HG02571 (cell line): ENCODE measurements around the gene ATXN7.

Experiments used
- ATAC-seq: cut with Tn5 transposase; IDR thresholded peaks from one replicate; pipeline ENCODE4 v1.9.1; 2021; ENCODE audit warnings: mild to moderate bottlenecking, moderate library complexity; ENCODE audit not compliant: unreplicated experiment

Gene ATXN7

DNA sequence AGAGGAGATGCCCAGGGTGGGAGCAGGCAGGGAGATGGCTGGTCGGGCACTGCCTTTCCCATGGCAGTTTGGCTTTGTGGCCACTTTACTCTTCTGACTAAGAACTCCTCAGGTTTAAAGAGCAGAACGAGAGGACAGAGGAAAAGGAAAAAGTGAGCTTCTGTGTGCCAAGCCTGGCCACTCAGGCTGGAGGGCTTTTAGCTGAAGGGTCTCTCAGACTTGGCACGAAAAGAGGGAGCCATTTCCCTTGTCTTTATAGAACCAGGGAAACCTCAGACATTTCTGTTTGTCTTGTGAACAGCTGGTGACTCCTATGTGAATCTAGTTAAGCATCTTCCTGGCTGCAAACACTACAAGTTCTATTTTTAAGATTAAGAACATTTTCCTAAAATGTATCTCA is 182.9 kb downstream of the ATXN7 start:
- ATAC-seq = no peak

DNA sequence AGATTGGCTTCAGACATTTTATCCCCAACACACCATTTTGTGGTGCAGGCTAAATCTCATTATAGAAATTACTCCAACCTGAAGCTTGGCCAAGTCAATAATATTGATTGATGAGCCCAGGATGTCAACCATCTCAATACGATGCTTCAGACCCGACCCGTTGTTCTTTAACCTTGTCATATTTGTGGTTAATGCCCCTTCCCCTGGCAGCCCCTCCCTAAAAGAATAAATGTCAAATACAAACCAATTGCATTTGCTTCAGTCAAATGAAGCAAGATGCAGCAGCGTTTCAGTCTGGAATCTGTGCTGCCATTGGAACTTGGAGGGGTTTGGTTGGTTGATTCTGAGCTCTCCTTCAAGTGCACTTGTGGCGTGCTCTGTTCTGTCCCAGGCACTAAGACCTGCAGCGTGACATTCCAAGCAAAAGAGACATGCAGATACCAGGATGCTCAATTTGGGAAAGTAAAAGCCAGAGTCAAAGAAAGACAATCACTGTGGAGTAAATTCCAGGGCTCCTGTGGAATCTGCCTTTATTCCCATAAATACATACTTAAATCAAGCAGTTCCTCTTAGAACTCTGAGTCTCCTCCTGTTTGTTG is 183.4 kb downstream of the ATXN7 start:
- ATAC-seq = no peak

DNA sequence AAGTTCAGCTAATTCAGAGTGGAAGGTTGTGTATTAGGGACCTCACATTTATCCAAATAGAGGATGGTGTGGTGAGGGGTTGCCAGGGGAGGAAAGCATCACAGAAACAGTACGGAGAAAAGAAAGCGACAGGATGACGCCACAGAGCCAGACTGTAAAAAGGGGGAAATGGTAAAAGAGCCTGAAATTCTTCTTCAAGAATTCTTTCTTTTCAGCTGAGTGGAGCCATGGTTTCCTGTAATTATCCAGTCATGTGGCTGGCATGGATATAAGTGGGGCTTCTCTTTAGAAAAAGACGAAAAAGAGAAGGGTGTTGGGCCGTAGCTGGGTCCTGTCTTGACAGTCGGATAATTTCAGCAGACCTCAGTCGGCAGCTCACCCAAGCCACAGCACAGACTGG is 184.1 kb downstream of the ATXN7 start:
- ATAC-seq = no peak

DNA sequence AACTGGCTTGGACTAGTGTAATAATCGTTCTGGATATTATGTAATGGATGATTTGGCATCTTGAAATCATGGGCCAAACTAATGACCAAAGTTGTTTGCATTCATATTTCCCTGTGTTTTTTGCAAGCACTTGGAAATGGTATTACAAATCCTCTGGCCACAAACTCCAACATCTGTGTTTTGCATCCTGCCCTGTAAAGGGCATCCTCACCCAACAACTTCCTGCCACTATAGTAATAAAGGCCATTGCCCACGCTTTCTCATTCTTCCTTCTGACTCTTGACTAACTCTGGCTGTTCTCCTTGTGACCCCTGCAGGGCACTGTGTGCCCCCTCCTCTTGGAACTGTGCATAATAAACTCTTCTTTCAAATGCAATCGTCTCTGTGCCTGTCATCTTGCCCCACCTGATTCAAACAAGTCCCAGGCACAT is 185.0 kb downstream of the ATXN7 start:
- no peak for ATAC-seq

DNA sequence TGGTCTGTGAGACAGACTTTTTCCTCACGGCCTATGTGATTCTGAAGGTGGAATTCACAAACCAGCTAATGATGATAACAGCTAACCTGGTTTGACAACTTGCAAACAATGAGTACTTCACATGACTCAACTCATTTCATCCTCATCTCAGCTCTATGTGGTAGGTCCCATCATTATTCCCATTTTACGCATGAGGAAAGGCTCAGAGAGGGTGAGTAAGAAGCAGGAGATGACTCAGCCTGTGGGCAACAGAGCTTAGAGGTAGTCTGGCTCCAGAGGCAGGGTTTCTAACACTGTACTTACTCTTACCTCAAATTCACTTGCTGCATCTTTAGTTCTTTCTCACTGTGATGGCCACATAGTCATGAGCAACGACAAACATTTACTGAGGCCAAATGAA is 185.5 kb downstream of the ATXN7 start:
- ATAC-seq = no peak

DNA sequence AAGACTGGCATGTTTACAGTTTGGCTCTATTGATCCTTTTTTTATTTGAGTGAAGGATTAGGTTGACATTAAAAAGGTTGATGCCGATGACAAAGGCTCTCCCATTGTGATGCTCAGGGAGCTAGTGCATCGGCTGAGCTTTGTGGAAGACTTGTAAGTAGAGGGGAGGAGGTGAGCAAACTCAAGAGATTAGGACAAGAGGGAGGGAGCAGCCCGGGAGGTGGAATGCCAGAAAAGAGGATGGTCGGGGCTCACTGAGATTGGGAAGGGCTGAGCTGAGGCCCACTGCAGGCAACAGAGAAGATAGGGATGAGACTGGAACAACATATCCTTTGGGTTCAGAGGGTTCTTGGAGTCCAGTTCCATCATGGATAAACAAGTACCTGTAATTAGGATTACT is 186.2 kb downstream of the ATXN7 start:
- ATAC-seq = no peak
